Fibroblast of peridontal ligament (primary cell): Measurements from ENCODE around the gene HHAT.
"Not testable (repeated sequence)": the region's sequence is repeated elsewhere in the genome, so short reads cannot be mapped to it uniquely, and the experiment has no call there.

ENCODE experiments used
- DNase-seq: peaks from one replicate; pipeline ENCODE4 v3.0.0-alpha.2; 2010; ENCODE audit errors: extremely low read depth

HHAT gene

GRCh38 chr1:210645582-210646257 is 317.0 kb downstream of the HHAT start:
- DNase-seq, result peak; percentile 5

GRCh38 chr1:210646258-210646616 is 317.5 kb downstream of the HHAT start:
- no peak for DNase-seq

- DNase-seq, result peak; percentile 50
Observed at GRCh38 chr1:210647406-210648333, 319.0 kb downstream of the HHAT start.

GRCh38 chr1:210648588-210649269 is 320.0 kb downstream of the HHAT start:
- DNase-seq, result no peak

GRCh38 chr1:210650403-210650802 is 321.7 kb downstream of the HHAT start:
- no peak for DNase-seq

GRCh38 chr1:210652329-210652954 is 323.7 kb downstream of the HHAT start:
- no peak for DNase-seq

GRCh38 chr1:210653771-210654170 is 325.1 kb downstream of the HHAT start:
- no peak for DNase-seq

- no peak for DNase-seq
Observed at GRCh38 chr1:210654176-210654981, 325.7 kb downstream of the HHAT start.

GRCh38 chr1:210655511-210655910 is 326.8 kb downstream of the HHAT start:
- DNase-seq, result no peak

- DNase-seq, result no peak
Observed at GRCh38 chr1:210657806-210658205, 329.1 kb downstream of the HHAT start.

GRCh38 chr1:210661520-210661919 is 332.8 kb downstream of the HHAT start:
- DNase-seq, result not testable (repeated sequence)

- no peak for DNase-seq
Observed at GRCh38 chr1:210662291-210663050, 333.8 kb downstream of the HHAT start.

GRCh38 chr1:210663730-210664573 is 335.2 kb downstream of the HHAT start:
- no peak for DNase-seq

GRCh38 chr1:210669951-210670350 is 341.2 kb downstream of the HHAT start:
- DNase-seq, result no peak

GRCh38 chr1:210674151-210674550 is 345.4 kb downstream of the HHAT start:
- DNase-seq, result no peak

- DNase-seq, result no peak
Observed at GRCh38 chr1:210676539-210676938, 347.8 kb downstream of the HHAT start.

GRCh38 chr1:210677533-210677932 is 348.8 kb downstream of the HHAT start:
- no peak for DNase-seq

- DNase-seq, result no peak
Observed at GRCh38 chr1:210678306-210678705, 349.6 kb downstream of the HHAT start.

- no peak for DNase-seq
Observed at GRCh38 chr1:210681158-210681557, 352.5 kb downstream of the HHAT start.
